Measurements from ENCODE around the gene CNTN5. TPM values are rescaled to one million over a fixed set of nuclear protein-coding genes. Genes with fewer than 3 reads are reported as not detected.
A peak's percentile ranks its signal among the peaks of the same experiment; 100 is the strongest.

CNTN5 gene
- total RNA-seq, 3 donors from 2014 or later = 0.35 TPM; not detected in 2

GRCh38 chr11:100061006-100061405 is 1040.3 kb downstream of the CNTN5 start:
- no peak for DNase-seq
- H3K4me1 ChIP-seq (ENCODE audit: low read depth) = no peaks in the 10 kb centered on the region
- H3K36me3 ChIP-seq (ENCODE audit: low read depth) = no peaks in the 10 kb centered on the region
- H3K9me3 ChIP-seq = no peaks in the 10 kb centered on the region
- no peak for ATAC-seq
- H3K4me3 ChIP-seq = no peak overlapping the region
- intact Hi-C loops (cut with DNase I, micrococcal nuclease) = no loop called here
- TF ChIP-seq CTCF (IDR thresholded peaks at IDR 0.05) = no peak

- no peaks in the 10 kb centered on the region for H3K36me3 ChIP-seq (ENCODE audit: low read depth)
- H3K4me1 ChIP-seq (ENCODE audit: low read depth) = no peaks in the 10 kb centered on the region
- H3K9me3 ChIP-seq = no peaks in the 10 kb centered on the region
- no peak for ATAC-seq
- intact Hi-C loops (cut with DNase I, micrococcal nuclease) = no loop called here
- no peak for TF ChIP-seq CTCF (IDR thresholded peaks at IDR 0.05)
- H3K4me3 ChIP-seq = no peak overlapping the region
- no peak for DNase-seq
Observed at GRCh38 chr11:100066399-100066798, 1045.7 kb downstream of the CNTN5 start.

- H3K4me1 ChIP-seq (ENCODE audit: low read depth) = no peaks in the 10 kb centered on the region
- ATAC-seq (no peak), DNase-seq (no peak)
- H3K9me3 ChIP-seq = no peaks in the 10 kb centered on the region
- no peaks in the 10 kb centered on the region for H3K36me3 ChIP-seq (ENCODE audit: low read depth)
- TF ChIP-seq CTCF (IDR thresholded peaks at IDR 0.05) = no peak
- no peak overlapping the region for H3K4me3 ChIP-seq
- intact Hi-C loops (cut with DNase I, micrococcal nuclease) = no loop called here
Observed at GRCh38 chr11:100068116-100068515, 1047.4 kb downstream of the CNTN5 start.

GRCh38 chr11:100072131-100072530 is 1051.4 kb downstream of the CNTN5 start:
- intact Hi-C loops (cut with DNase I, micrococcal nuclease) = no loop called here
- peak in 1 of 3 donors; percentile 3 for DNase-seq
- TF ChIP-seq CTCF (IDR thresholded peaks at IDR 0.05) = no peak
- Histone ChIP-seq H3K4me3 (no peak overlapping the region), H3K36me3 (ENCODE audit: low read depth) (no peaks in the 10 kb centered on the region), H3K9me3 (no peaks in the 10 kb centered on the region), H3K4me1 (ENCODE audit: low read depth) (no peaks in the 10 kb centered on the region)
- no peak for ATAC-seq

- Histone ChIP-seq H3K4me3 (no peak overlapping the region), H3K9me3 (no peaks in the 10 kb centered on the region), H3K4me1 (ENCODE audit: low read depth) (no peaks in the 10 kb centered on the region), H3K36me3 (ENCODE audit: low read depth) (no peaks in the 10 kb centered on the region)
- TF ChIP-seq CTCF (IDR thresholded peaks at IDR 0.05) = no peak
- no peak for ATAC-seq
- intact Hi-C loops (cut with DNase I, micrococcal nuclease) = no loop called here
- DNase-seq = no peak
Observed at GRCh38 chr11:100080381-100080780, 1059.6 kb downstream of the CNTN5 start.

- H3K4me1 ChIP-seq (ENCODE audit: low read depth) = no peaks in the 10 kb centered on the region
- intact Hi-C loops (cut with DNase I, micrococcal nuclease) = no loop called here
- no peak for ATAC-seq
- H3K36me3 ChIP-seq (ENCODE audit: low read depth) = no peaks in the 10 kb centered on the region
- DNase-seq = no peak
- no peaks in the 10 kb centered on the region for H3K9me3 ChIP-seq
- no peak overlapping the region for H3K4me3 ChIP-seq
- no peak for TF ChIP-seq CTCF (IDR thresholded peaks at IDR 0.05)
Observed at GRCh38 chr11:100080821-100081220, 1060.1 kb downstream of the CNTN5 start.

Measured in mucosa of descending colon (tissue), 3 donors.